AG10803 (cell line): ENCODE measurements around the gene ABHD6.

Experiments used
- DNase-seq: peaks from one replicate; pipeline ENCODE4 v3.0.0; 2010; ENCODE audit warnings: low read depth
- H3K4me3 ChIP-seq: 2 replicates; pipeline ENCODE4 v1.5.1; 2011; ENCODE audit warnings: mild to moderate bottlenecking, low read length, control low read depth
- CTCF ChIP-seq: conservative IDR thresholded peaks from 2 replicates; pipeline ENCODE4 v1.5.1; 2011; ENCODE audit warnings: mild to moderate bottlenecking, low read length, control low read depth, inconsistent platforms

ABHD6 gene

GRCh38 chr3:58340594-58341244 lies 103.1 kb downstream of the ABHD6 start:
- no peak for DNase-seq
- no peak overlapping the region for H3K4me3 ChIP-seq
- TF ChIP-seq CTCF: no peak

- H3K4me3 ChIP-seq: no peak overlapping the region
- no peak for DNase-seq
- no peak for TF ChIP-seq CTCF
Observed at GRCh38 chr3:58341376-58341775, 103.8 kb downstream of the ABHD6 start.

GRCh38 chr3:58342676-58343075 lies 105.1 kb downstream of the ABHD6 start:
- TF ChIP-seq CTCF: no peak
- DNase-seq: no peak
- H3K4me3 ChIP-seq: no peak overlapping the region
